Activated CD4-positive, alpha-beta T cell treated with anti-CD3 and anti-CD28 coated beads, Interleukin-2, Interleukin-4, amounts not matched to agents 100 ng/mL and 50 ng/mL, durations not matched to agents 16 hours and 8 hours (primary cell): Measurements from ENCODE around the gene IL24.

Experiments
- DNase-seq: peaks from one replicate; pipeline ENCODE4 v3.0.0-alpha.2; 2020; ENCODE audit warnings: low spot score

The IL24 gene

DNA sequence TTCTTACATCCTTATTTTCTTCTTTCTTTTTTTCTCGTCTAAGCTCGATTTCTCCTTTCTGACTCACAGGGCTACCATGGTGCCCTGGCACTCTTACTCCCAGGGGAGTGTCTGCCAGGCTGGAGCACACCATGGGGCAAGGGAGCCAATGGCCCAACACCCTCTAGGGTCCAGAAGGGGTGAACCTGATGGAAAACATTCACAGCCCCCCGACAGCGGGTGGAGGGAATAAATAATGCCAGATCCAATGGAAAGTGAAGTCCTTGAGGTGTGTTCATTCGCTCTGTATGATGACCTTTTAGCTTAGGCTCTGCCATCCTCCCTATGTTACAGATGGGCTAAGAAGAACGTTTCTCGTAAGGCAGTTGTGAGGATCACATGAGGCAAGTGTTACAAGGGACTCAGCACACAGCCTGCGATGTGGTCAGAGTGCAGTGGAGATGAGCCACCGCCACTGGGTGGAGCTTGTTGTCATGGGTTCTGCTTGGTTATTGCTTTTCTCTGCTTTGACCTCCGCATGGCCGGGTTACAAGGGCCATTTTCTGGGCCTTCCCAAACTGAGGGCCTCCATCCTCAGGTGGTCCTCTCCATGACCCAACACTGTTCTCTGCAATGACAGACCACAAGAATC lies 28.0 kb downstream of the IL24 start:
- DNase-seq = peak; percentile 53

DNA sequence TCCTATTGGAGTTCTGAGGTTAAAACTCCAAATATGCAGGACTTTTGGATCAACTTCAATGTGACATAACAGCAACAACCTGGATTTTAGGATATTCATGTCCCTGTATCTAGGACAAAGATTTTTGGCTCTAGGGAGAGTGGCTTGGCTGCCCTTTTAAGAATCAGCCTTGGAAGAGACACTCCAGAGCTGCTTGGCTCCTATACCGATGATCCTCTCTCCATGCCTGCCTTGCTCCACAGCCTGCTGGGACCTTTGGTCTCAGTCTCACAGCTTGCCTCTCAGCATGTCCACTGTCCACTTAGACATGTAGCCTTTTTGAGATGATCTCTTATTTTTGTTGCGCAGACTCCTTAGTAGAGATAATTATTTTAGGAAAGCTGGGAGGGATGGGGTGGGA lies 29.0 kb downstream of the IL24 start:
- DNase-seq = no peak

GRCh38 chr1:206929524-206929923 lies 32.3 kb downstream of the IL24 start:
- no peak for DNase-seq

- DNase-seq = no peak
Observed at GRCh38 chr1:206930210-206930798, 33.1 kb downstream of the IL24 start.

DNA sequence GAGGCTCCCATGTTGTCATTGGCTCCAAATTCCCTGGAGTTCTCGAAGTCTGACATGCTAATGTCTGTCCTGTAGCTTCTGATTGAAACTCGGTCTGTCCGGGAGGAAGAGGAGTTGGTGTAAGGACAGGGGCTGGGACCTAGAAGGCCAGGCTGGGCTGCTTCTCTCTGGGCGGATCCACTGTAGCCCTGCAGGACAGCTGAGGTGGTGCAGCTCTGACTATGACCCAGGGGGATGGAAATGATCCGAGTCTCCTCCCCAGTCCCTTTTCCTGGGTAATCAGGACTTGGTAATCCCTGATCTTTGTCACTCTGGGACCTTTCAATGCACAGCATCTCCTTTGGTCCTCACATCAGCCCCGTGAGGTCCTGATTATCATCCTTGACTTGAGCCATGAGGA lies 34.5 kb downstream of the IL24 start:
- no peak for DNase-seq

- DNase-seq = no peak
Observed at GRCh38 chr1:206932177-206932576, 34.9 kb downstream of the IL24 start.

DNA sequence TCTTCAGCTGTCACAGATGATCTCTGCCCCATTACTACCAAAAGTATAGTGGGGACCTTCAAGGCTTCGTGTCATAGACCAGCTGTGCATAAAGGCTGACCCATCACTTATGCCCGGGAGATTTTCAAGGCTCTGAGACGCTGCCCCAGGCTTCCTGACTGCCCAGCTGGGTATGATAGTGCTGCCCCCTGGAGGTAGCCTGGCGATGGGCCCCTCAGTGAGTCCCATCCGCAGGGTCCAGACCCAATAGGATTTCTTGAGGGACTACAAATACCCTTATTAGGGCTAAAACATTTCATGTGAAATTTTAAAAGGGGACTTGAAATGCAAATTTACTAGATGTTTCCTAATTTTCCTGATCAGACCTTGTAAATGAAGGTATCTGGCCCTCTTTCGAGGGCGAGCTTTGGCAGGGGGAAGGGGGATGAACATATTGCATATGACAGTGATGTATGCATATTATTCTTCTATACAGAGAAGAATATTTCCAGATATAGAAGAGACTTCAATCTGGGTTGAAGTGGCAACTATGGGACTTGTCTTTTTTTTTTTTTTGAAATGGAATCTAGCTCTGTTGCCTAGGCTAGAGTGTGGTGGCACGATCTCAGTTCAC lies 36.2 kb downstream of the IL24 start:
- peak; percentile 56 for DNase-seq

DNA sequence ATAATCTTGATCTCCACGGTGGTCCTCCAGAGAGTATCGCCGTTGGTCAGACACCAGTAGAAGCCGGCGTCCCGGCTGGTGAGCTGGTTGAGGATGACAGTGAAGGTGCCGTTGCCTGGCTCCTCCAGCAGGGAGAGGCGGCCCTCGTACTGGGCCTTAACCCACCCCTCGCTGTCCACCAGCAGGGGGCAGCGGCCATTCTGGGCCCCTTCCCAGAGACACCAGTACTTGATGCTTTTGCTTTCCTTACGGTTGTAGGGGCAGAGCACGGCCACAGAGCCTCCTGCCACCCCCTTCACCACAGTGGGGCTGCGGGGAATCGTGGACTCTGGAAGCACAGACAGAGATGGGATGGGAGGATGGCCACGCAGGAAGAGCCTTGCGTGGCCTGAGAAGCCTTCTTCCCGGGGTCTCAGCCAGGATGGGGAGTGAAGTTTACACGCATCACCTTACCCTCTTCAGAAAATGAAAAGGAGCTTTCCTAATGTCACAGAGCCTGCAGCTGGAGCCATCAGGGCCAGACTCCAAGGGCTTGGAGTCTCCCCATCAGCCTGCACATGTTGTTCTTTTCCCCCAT lies 38.3 kb downstream of the IL24 start:
- peak; percentile 43 for DNase-seq

GRCh38 chr1:206937425-206937824 lies 40.2 kb downstream of the IL24 start:
- no peak for DNase-seq

GRCh38 chr1:206939131-206939530 lies 41.9 kb downstream of the IL24 start:
- DNase-seq = no peak

- no peak for DNase-seq
Observed at GRCh38 chr1:206939841-206940587, 42.8 kb downstream of the IL24 start.

DNA sequence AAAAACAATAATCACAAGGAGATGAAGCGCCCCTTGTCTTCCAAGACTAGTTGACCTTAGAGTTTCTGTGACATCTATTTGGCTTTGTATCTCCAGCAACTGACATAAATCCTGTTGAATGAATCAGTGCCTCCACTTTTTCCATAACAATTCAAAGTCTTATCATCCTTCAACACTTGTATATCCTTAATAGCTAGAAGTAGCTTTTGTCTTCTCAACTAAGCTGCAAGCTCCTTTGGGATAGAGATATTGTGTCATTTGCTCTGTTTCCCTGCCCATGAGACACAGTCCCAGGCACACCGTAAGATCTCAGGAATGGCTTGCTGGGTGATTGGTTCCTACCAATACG lies 43.3 kb downstream of the IL24 start:
- DNase-seq = no peak

GRCh38 chr1:206941766-206942418 lies 44.6 kb downstream of the IL24 start:
- no peak for DNase-seq

- DNase-seq = no peak
Observed at GRCh38 chr1:206944703-206945102, 47.5 kb downstream of the IL24 start.

DNA sequence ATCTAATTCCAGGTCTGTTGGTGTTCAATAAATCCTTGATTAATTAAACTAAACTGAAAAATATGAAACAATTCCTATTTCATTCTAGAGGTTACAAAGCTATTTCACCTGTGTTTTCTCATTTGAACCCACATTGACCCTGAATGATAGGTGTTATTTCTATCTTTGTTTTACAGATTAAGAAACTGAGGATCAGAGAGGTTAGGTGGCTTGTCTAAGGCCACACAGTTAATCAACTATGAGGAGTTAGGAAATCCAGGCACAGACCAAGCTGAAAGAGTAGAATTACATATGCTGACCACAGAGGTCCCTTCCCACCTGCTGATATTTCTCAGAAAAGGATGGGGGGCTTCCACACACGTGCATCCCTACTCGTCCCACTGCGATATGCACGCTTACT lies 48.5 kb downstream of the IL24 start:
- DNase-seq = no peak

DNA sequence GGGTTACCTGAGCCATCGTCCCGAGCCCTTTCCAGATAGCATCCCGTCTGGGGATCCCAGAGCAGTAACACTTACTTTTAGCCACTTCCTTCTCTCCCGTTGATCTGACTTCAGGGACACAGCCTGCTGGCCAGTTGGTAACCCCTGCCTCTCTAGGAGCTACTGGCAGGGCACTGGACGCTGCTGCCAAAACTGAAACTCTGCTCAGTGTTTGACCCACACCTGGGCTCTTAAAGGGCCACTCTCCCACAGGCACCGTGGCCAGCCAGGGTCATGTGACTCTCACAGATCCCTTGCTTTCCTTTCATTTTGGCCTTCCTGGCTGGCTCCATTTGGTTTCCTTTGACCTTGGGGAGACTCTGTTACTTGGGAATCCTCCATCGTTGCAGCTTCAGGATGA lies 49.0 kb downstream of the IL24 start, which contains the start of gene PIGR:
Gene PIGR, minus strand, starts transcription at position 206 of the 400 bp plus-strand sequence. CDS start 5,935 bp downstream, outside the sequence.
- no peak for DNase-seq

- DNase-seq = no peak
Observed at GRCh38 chr1:206947255-206947654, 50.0 kb downstream of the IL24 start.

- DNase-seq = no peak
Observed at GRCh38 chr1:206949208-206949607, 52.0 kb downstream of the IL24 start.

- no peak for DNase-seq
Observed at GRCh38 chr1:206949641-206950040, 52.4 kb downstream of the IL24 start.

GRCh38 chr1:206951318-206952100 lies 54.3 kb downstream of the IL24 start:
- DNase-seq = no peak

DNA sequence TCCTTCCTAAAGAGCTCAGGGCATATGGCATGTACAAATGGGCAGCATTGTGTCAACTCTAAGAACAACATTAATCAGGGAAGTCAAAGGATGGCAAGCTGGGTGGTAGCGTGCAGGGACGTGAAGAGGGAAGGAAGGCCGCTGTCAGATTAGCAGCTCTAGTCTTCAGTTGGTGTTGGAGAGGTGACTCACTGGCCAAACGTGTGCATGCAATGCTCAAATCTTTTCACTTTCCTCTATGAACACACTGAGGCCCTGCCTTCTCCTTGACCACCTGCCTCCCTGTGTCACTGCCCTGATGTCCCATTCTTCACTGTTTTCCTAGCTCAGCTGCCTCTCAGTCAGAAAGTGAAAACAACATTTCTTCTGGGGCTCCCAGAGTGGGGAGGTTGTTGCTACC lies 54.9 kb downstream of the IL24 start:
- DNase-seq = no peak
